Calu3 (cell line): ENCODE results near the gene PIP4K2B. TPM values are rescaled to one million over a fixed set of nuclear protein-coding genes. Genes with fewer than 3 reads are reported as not detected.

Source experiments
- BruUV-seq: library from RNA; stranded (reverse); fragments of 400-500 nt; replicated peaks from 2 replicates; lab custom pipeline; 2021; lab: Mats Ljungman, UMichigan
- CTCF ChIA-PET: fragments of 300-600 bp; sonication (Branson Sonifier 250); formaldehyde crosslinking; loops from one replicate; lab custom pipeline; 2022; ENCODE audit warnings: antibody characterized with exemption; lab: Charles Lee
- DNase-seq: peaks from one replicate; pipeline ENCODE4 v3.0.0; 2022
- H3K27ac Mint-ChIP-seq: one replicate; pipeline ENCODE4 v1.8.0; 2022; ENCODE audit warnings: mixed read lengths; ENCODE audit not compliant: unreplicated experiment
- H3K27me3 Mint-ChIP-seq: one replicate; pipeline ENCODE4 v1.8.0; 2022; ENCODE audit warnings: mixed read lengths; ENCODE audit not compliant: unreplicated experiment
- H3K36me3 Mint-ChIP-seq: one replicate; pipeline ENCODE4 v1.8.0; 2022; ENCODE audit warnings: mild to moderate bottlenecking, moderate library complexity, mixed read lengths; ENCODE audit not compliant: insufficient read depth, unreplicated experiment
- H3K4me1 Mint-ChIP-seq: one replicate; pipeline ENCODE4 v1.8.0; 2022; ENCODE audit warnings: mild to moderate bottlenecking, low read depth, mixed read lengths; ENCODE audit not compliant: unreplicated experiment
- H3K4me3 Mint-ChIP-seq: one replicate; pipeline ENCODE4 v1.8.0; 2022; ENCODE audit warnings: mild to moderate bottlenecking, low read depth, moderate library complexity, mixed read lengths; ENCODE audit not compliant: unreplicated experiment
- H3K9me3 Mint-ChIP-seq: one replicate; pipeline ENCODE4 v1.8.0; 2022; ENCODE audit warnings: low read depth, mixed read lengths; ENCODE audit not compliant: unreplicated experiment
- intact Hi-C: fragments of 100-400 bp; cut with micrococcal nuclease; formaldehyde crosslinking; loops from one replicate; pipeline ENCODE4 v1.10.0; 2022; ENCODE audit not compliant: unreplicated experiment
- total RNA-seq: library from RNA; stranded (reverse); gene quantifications from 2 replicates; pipeline ENCODE4 v1.2.3, GENCODE V29; 2022
- TF ChIP-seq, protein P1 (sequence below): fragments of 200-600 bp; IDR thresholded peaks from one replicate; pipeline ENCODE4 v1.8.0; 2022; ENCODE audit warnings: antibody characterized with exemption; ENCODE audit not compliant: unreplicated experiment

PIP4K2B gene
- total RNA-seq, 1 experiment from 2014 or later = 120 TPM

DNA sequence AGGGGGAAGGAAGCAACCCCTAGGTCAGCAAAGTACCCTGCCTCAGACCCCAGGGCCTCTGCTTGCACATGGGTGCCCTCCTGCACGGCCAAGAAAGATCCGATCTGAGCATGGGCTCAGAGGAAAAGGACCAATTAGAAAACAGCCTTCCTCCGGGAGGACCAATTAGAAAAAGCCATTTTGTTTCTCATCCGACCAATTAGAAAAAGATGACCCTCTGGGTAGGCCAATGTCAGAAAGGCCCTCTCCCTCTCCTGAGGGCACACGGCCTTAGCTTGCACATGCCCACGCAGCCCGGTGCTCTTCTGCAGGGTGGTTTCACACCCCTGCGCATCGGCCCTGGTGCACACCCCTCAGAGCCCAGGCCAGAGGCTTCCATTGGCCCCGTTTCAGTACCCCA is 74.3 kb downstream of the PIP4K2B start:
- intact Hi-C loops = no loop called here
- peaks cover 12% of the 10 kb centered on the region for H3K4me1 Mint-ChIP-seq
- TF ChIP-seq, protein P1, sequence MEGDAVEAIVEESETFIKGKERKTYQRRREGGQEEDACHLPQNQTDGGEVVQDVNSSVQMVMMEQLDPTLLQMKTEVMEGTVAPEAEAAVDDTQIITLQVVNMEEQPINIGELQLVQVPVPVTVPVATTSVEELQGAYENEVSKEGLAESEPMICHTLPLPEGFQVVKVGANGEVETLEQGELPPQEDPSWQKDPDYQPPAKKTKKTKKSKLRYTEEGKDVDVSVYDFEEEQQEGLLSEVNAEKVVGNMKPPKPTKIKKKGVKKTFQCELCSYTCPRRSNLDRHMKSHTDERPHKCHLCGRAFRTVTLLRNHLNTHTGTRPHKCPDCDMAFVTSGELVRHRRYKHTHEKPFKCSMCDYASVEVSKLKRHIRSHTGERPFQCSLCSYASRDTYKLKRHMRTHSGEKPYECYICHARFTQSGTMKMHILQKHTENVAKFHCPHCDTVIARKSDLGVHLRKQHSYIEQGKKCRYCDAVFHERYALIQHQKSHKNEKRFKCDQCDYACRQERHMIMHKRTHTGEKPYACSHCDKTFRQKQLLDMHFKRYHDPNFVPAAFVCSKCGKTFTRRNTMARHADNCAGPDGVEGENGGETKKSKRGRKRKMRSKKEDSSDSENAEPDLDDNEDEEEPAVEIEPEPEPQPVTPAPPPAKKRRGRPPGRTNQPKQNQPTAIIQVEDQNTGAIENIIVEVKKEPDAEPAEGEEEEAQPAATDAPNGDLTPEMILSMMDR = no peak
- CTCF ChIA-PET = no interaction called here
- no peak for DNase-seq
- peaks cover 76% of the 10 kb centered on the region for H3K36me3 Mint-ChIP-seq
- H3K9me3 Mint-ChIP-seq = no peaks in the 10 kb centered on the region
- no peak overlapping the region for H3K27ac Mint-ChIP-seq
- H3K27me3 Mint-ChIP-seq = no peaks in the 10 kb centered on the region
- BruUV-seq = no TSS peak
- no peak overlapping the region for H3K4me3 Mint-ChIP-seq

DNA sequence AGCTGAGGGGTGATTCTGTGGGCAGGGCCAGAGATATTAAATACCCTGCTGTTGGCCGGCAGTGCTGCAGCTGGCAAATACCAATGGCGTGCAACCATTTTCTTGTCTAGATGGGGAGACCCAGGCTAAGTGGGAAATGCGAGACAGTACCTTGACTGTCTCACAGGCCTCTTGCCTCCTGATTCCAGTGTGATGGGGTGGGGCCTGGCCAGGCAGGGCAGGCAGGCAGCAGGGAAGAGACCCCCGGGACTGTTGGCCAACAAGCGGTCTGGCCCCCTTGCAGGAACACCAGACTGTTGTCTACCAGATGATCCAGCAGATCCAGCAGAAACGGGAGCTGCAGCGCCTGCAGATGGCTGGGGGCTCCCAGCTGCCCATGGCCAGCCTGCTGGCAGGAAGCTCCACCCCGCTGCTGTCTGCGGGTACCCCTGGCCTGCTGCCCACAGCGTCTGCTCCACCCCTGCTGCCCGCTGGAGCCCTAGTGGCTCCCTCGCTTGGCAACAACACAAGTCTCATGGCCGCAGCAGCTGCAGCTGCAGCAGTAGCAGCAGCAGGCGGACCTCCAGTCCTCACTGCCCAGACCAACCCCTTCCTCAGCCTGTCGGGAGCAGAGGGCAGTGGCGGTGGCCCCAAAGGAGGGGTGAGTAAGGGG is 74.9 kb downstream of the PIP4K2B start:
- Mint-ChIP-seq H3K4me3 (no peak overlapping the region), H3K4me1 (peaks cover 12% of the 10 kb centered on the region), H3K27me3 (no peaks in the 10 kb centered on the region), H3K9me3 (no peaks in the 10 kb centered on the region), H3K27ac (no peak overlapping the region), H3K36me3 (peaks cover 77% of the 10 kb centered on the region)
- TF ChIP-seq, protein P1 = no peak
- CTCF ChIA-PET = no interaction called here
- intact Hi-C loops = no loop called here
- no TSS peak for BruUV-seq
- DNase-seq = no peak

DNA sequence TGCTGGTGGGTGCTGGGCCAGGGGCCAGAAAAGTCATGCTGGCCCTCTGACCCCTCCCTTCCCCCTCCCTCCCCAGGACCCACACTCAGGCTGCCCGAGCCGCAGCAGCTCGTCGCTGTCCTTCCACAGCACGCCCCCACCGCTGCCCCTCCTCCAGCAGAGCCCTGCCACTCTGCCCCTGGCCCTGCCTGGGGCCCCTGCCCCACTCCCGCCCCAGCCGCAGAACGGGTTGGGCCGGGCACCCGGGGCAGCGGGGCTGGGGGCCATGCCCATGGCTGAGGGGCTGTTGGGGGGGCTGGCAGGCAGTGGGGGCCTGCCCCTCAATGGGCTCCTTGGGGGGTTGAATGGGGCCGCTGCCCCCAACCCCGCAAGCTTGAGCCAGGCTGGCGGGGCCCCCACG is 77.6 kb downstream of the PIP4K2B start:
- Mint-ChIP-seq H3K27ac (no peak overlapping the region), H3K27me3 (no peaks in the 10 kb centered on the region), H3K4me3 (no peak overlapping the region), H3K36me3 (peaks cover 82% of the 10 kb centered on the region), H3K9me3 (no peaks in the 10 kb centered on the region), H3K4me1 (peaks cover 12% of the 10 kb centered on the region)
- TF ChIP-seq, protein P1 = no peak
- BruUV-seq = no TSS peak
- CTCF ChIA-PET = interaction anchor here (0.6 to 2.8 kb wide), 6 partner anchors 9 to 1454 kb away, joined by 3 to 7 read pairs (median 4); partner anchors contain the start of gene PLXDC1
- no peak for DNase-seq
- intact Hi-C loops = no loop called here

DNA sequence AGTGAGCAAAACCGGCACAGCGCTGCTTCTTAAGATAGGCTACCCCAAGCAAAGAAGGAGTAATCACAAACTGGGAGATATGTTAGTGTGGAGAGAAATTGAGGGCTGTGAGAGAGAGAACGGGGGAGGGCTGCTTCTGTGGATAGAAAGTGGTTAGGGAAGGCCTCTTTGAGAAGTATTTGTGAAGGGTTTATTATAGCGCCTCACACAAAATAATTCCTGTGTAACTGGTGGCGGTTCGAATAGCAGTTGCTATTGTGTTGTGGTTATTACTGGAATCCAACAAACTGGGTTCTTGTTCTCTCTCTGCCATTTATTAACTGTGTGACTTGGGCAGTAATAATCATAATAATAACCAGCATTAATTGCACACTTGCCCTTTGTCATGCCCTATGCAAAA is 78.4 kb downstream of the PIP4K2B start:
- TF ChIP-seq, protein P1 = no peak
- no peak for DNase-seq
- CTCF ChIA-PET = no interaction called here
- Mint-ChIP-seq H3K27ac (no peak overlapping the region), H3K4me1 (peaks cover 7% of the 10 kb centered on the region), H3K36me3 (peaks cover 86% of the 10 kb centered on the region), H3K4me3 (no peak overlapping the region), H3K9me3 (no peaks in the 10 kb centered on the region), H3K27me3 (no peaks in the 10 kb centered on the region)
- intact Hi-C loops = no loop called here
- no TSS peak for BruUV-seq
